Hematopoietic multipotent progenitor cell treated with erythropoietin and hydrocortisone succinate and interleukin-3 and kit ligand, for 15 days (in vitro differentiated cells): ENCODE measurements around the gene ARRB2.
A peak's percentile ranks its signal among the peaks of the same experiment; 100 is the strongest.

Source experiments
- DNase-seq: peaks from one replicate; pipeline ENCODE4 v3.0.0-alpha.2; 2015; ENCODE audit warnings: low spot score

Gene ARRB2

DNA sequence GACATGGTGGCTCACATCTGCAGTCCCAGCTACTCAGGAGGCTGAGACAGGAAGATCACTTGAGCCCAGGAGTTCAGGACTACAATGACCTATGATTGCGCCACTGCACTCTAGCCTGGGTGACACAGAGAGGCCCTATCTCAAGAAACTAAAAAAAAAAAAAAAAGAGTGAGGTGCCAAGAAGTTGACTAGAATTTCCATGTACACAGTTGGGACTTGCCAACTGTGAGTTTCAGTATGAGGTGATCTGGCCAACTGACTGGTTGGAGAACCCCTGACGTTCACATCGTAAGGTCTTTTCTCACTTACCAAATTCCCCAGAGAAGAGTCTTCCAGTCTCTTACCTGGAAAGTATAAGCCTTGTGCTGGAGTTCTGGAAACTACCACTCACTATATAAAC, 17.7 kb downstream of the ARRB2 start:
- DNase-seq: peak; percentile 50

DNA sequence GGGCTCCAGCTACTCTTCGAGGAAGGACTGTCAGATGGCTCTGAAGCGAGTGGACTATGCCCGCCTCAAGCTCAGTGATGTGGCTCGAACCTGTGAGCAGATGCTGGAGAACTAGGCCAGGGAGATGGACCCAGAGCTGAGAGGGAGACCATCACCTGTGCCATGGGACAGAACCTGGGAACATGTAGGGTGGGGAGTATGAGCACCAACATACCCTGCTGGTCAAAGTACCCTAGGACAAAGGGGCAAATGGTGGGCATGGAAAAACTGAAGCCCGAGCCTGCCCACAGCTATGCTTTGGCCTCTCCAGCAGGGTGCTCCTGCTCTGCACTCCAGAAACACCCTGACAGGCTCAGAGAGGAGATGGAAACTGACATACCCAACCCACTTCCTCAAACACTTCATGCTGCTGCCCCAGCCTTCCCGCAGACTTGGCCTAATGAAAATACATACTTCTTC, 22.7 kb downstream of the ARRB2 start:
- no peak for DNase-seq

DNA sequence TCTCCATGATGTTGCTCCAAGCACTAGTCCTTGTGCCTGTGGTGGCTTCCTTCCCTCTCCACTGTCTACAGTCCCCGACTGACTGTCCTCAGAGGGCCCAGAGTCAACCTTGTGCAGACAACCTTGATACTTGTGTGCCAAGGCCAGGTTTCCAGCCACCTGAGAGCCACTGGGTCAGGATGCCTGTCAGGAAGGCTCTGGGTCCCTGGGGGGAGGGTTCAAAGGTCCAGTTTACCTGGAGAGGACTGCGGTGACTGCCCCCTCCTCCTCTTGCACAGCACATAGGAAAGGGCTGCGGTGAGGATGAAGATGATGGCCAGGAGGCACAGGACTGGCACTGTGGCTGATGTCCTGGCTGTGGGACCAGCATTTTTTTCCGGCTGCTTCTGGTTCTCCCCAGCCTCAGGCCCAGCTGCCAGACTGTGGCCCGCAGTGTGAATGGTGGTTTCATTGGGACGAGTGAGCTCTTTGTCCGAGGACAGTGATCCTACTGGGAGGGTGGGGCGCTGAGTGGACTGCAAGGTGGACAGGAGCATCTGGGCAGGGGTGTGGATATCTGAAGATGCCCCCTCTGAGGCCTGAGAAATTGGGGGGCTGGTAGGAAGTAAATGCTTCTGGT, 24.5 kb downstream of the ARRB2 start:
- DNase-seq: no peak

DNA sequence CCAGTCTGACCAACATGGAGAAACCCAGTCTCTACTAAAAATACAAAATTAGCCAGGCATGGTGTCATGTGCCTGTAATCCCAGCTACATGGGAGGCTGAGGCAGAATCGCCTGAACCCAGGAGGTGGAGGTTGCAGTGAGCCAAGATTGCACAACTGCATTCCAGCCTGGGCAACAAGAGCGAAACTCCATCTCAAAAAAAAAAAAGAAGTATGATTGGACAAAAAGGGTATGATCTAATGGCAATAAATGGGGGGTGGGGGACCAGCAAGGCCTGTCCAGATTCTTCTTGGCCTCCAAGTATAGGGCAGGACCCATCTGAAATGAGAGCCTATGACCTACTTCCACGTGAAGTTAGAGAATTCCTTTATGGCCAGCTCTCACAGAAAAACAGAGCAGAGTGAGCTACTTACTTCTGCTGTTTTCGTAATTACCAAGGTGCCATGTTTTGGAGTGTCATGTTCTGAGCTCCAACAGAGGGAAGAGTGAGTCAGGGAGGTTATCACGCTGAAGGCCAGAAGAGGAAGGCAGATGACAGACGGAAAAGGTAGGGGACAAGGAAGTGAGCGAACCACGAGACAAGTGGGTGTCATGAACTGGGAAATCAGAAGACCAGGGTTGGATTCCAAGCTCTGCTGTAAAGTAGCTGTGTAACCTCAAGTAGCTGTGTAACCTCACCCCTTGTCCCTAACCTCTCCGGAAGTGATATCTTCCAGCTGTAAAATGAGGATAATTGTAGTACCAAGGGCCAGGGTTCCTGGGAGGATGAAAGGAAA, 25.6 kb downstream of the ARRB2 start:
- no peak for DNase-seq

DNA sequence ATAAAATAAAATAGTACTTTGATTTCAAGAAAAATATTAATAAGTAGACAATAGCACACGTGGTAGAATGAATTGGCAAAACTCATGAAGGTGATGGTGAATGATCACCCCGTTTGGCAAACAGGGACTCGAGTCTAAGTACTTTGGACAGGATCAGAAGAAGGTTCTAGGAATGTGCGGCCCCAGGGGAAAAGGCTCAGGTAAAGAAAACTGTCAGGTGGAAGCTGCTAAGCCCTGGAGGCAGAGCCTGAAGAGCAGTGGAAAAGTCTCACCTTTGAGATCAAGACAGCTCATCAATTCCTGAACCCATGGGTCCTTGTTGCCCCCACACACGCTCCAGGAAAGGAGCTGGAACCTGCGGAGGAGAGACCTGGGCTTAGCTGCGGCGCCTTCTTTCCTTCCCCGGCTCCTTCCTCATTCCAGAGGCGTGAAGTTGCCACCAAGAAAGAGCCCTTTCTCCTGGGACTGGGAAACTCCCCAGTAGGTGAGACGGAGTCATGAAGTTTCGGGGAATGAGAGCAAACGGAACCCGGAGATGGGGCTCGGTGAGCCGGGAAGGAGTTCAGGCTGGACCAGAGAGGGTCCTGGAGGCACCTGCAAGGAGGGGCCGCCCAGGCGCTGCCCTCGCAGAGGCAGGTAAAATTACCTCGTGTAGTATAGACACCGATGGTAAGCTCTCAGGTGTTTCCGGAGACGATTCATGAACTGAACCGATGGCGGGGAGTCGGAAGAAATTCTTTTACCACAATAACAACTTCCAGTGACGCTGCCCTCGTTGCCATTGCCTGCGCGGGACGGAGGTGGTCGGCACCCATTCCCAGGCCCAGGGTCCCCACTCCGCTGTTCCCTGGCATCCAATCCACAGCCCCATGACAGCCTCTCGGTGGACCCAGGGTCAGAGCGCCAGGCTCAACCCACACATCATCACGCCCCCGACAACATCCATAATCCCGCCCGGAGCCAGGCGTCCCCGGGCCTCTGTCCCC, 28.0 kb downstream of the ARRB2 start:
- no peak for DNase-seq

DNA sequence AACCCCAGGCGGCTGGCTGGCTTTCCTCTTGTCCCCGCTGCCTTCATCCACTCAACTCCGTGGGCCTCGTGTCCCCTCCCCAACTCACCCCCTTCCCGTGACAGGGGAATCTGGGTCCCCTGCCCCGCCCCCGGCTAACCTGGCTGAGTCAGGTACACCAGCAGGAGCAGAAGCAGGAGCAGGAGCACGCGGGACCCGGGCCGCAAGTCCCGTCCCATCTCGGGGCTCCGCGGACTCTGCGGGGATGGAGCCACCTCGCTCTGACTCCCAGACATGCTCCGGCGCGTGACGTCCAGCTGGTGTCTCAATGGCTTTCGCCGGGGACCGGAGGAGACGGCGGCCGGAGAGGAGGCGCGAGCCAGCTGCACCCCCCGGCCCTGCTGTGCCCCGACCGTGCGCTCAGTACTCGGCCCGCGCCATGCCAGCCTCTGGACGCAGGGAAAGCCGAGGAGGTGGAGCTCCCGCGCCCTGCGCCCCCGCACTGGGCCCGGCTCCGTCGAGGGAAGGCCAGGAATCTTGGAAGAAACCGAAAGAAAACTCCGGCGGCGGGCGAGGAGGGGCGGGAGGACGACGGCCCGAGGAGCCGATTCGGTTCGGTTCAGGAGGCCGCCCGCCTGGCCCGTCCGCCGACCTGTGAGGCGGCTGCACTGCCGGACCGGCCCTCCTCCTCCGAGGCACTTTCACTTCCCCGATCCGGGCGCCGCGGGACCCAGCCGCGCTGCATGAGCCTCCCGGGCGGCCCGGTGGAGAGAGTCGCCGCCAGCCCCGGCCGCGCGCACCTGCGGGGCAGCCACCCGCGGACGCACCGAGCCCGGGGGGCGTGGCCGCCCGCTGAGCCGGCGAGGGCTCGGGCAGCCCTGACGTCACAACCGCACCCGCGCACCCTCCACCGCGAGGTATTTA, 28.9 kb downstream of the ARRB2 start, which contains the start of the genes CXCL16 and ZMYND15:
Gene CXCL16 (minus strand): TSS at position 807 of the 903 bp plus-strand sequence. CDS start 589 bp downstream, at position 218.
Gene ZMYND15 (plus strand): TSS at position 712 of the 903 bp plus-strand sequence. CDS start 716 bp downstream, outside the sequence.
- peak; percentile 57 for DNase-seq

DNA sequence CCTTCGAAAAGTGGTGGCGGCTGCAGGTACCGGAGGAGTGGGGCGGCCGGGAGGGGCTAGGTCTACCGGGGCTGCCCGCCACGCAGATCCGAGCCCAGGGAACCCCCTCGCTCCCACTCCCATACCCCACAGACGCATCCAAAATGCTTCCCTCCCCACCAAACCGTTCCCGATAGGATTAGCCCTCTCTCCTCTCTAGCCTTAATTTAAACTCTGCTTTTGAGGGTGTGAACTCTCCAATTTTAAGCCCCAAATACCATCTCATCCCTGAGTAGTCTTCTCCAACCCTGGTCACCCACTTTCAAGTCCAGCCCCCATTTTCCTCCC, 29.6 kb downstream of the ARRB2 start:
- DNase-seq: no peak

DNA sequence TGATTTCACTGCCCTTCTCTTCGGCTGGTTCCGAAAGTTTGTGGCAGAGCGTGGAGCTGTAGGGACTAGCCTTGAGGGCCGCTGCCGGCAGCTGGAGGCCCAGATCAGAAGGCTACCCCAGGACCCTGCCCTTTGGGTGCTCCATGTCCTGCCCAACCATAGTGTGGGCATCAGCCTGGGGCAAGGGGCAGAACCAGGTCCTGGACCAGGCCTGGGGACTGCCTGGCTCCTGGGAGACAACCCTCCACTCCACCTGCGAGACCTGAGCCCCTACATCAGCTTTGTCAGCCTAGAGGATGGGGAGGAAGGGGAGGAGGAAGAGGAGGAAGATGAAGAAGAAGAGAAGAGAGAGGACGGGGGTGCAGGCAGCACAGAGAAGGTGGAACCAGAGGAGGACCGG, 30.2 kb downstream of the ARRB2 start:
- no peak for DNase-seq

DNA sequence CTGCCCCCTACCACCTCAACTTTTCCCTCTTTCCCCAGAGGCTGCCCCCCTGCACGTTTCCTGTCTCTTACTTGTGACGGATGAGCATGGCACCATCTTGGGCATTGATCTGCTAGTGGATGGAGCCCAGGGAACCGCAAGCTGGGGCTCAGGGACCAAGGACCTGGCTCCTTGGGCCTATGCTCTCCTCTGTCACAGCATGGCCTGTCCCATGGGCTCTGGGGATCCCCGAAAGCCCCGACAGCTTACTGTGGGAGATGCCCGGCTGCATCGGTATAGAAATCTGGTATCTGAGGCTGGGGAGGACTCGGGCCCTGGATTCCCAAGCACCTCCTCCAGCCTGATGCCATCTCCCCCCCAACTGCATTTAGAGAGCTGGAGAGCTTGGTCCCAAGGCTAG, 31.1 kb downstream of the ARRB2 start:
- no peak for DNase-seq

DNA sequence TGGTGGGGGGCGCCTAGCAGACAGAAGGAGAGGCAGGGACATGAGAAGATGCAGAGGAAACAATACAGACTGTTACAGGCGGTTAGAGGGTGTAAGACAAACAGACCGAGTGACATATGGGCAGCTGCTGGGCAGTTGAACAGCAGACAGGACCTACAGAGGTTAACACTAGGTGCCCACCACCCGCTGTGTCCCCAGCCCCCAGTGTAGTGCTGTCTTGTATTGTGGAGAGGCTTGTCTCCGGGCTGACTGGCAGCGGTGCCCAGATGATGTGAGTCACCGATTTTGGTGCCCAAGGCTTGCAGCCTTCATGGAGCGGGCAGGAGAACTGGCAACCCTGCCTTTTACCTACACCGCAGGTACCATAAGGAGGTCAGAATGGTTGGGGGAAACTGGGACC, 31.7 kb downstream of the ARRB2 start:
- no peak for DNase-seq

DNA sequence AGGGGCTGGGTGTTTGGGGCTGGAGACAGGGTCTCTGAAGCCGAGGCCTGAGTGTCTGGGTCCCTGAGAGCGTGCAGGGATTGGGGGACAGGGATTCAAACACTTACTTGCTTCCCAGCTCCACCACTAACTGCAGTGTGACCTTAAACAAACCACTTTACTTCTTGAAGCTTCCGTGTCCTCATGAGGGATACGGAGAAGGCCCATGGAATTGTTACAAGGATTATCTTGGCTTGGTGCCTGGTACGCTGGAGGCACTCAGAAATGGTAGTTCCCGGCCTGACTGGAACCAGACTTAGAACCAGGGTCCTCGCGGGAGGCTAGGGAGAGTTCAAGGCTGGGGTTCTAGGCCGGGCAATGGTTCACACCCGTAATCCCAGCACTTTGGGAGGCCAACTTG, 32.2 kb downstream of the ARRB2 start:
- DNase-seq: no peak

DNA sequence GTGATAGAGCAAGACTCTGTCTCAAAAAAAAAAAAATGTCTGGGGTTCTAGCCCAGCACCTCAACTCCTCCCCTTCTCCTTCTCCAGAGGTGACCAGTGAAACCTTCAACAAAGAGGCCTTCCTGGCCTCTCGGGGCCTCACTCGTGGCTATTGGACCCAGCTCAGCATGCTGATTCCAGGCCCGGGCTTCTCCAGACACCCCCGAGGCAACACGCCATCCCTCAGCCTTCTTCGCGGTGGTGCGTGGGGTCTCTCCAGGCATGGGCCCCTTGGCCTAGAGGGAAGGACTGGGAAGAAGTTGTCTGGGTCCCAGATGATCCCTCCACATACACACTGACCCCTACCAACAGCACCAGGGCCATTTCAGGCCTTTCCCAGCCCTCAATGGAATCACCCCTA, 32.8 kb downstream of the ARRB2 start:
- DNase-seq: no peak

DNA sequence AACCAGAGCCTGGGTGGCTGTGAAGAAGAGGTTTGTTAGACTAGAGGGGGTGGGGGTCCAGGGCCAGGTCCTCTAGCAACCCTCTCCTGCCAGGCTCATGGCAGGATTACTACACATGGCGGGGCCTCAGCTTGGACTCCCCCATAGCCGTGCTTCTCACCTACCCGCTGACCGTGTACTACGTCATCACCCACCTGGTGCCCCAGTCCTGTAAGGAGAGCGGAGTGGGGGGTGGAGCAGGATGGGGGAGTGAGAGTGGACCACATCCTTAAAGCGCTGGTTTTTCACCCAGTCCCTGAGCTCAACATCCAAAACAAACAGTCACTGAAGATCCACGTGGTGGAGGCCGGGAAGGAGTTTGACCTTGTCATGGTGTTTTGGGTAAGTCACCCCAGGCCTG, 33.5 kb downstream of the ARRB2 start:
- DNase-seq: no peak

DNA sequence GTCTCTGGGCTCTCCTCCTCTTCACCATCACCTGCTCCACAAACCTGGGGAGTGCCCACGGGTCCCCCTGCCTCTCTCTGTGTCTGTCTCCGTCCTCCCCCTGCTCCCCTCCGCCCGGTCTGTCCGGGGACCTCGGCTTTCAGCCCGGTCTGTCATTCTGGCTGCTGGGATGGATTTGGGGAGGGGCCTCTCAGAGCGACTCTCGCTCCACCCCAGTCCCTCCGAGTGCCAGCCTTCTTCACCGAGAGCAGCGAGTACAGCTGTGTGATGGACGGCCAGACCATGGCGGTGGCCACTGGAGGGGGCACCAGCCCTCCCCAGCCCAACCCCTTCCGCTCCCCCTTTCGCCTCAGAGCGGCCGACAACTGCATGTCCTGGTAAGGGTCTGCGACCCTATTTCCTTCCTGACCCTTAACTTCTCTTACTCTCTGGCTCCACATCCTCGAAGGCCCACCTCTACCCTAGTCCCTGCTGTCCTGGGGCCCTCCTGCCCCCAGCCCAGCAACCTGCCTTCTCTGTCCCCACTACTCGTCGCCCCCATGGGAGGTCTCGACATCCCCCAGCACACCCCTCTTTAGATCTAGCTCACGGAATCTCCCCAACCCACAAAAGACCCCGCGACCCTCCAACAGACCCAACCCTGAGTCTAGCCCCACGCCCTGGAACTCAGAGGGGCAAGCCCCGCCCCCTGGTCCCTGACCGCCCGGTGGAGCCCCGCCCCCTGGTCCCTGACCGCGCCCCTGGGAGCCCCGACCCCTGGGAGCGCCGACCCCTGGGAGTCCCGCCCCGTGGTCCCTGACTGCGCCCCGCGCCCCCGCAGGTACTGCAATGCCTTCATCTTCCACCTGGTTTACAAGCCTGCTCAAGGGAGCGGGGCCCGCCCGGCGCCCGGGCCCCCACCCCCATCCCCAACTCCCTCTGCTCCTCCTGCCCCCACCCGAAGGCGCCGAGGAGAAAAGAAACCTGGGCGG, 34.9 kb downstream of the ARRB2 start:
- DNase-seq: no peak

DNA sequence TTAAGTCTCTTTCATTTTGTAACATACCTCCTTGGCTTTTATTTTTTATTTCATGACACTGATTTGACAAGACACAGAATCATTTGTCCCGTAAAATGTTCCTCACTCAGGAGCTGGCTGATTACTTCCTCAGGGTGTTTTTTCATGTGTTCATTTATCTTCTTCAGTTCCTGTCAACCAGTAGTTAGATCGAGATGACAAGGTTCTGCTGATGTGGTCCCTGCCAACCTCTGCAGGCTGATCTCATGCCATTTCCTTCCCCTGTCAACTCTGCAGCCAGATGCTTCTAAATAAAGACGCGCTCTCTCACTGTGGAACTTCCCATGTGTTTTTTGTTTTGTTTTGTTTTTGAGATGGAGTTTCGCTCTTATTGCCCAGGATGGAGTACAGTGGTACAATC, 37.4 kb downstream of the ARRB2 start:
- no peak for DNase-seq

DNA sequence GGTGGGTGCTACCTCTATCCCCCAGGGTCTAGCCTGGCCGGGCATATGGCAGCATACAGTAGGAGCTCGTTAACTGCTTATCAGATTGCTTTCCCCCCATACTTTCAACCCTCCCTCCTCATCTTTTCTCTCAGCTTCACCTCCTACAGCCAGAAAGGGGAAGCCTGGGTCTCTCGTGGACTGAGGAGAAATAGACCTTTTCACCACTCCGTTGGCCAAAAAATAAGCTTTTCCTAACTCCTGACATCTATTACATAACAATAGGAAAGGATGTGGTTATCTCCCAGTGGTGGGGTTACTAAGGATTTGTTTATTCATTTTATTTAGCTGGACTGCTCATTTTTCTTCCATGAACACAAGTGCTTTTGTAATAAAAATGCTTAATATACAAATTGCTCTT, 38.3 kb downstream of the ARRB2 start:
- no peak for DNase-seq

DNA sequence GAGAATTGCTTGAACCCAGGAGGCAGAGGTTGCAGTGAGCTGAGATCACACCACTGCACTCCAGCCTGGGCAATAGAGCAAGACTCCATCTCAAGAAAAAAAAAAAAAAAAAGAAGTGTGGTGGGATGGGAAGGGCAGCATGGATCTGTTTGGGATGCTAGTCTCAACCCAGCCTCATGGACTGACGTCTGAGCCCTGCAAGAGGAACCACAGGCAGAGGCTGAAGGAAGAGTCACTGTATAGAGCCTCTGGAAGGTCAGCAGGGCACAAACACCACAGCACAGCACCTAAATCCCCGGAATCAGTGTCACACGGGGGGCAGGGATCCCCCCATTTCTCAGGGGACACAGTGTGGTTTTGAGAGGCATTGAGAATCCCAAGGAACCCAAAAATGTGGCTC, 40.2 kb downstream of the ARRB2 start:
- no peak for DNase-seq

DNA sequence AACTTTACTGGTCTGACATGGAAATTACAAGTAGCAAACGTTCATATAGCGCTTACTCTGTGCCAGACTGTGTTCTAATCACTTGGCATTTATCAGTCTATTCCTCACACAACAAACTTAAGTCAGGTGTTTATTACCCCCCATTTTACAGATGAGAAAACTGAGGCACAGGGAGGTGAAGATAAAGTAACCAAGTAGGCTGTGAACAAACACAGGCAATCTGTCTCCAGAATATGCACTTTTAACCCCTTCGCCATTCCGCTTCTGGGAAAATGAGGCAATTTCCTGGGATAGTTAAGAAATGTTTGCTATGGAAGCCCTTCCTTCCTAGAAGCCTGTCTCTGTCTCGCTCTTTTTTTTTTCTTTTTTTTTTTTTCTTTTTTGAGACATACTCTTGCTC, 41.5 kb downstream of the ARRB2 start:
- DNase-seq: no peak

DNA sequence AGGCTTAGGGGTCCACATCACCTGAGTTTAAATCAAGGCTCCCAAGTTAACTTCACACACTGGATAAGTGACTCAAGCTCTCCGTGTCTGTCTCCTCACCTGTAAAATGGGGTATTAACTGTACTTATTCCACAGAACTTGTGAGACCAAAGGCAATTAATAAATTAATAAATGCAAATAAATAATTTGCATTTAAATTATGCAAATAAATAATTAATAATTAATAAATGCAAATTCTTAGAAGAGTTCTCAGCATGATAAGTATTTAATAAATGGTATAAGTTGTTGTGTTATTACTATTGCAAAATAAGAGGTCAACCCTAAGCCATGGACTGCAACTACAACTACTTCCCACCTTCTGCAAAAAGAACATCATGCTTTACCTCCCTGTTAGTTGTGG, 43.0 kb downstream of the ARRB2 start:
- no peak for DNase-seq

DNA sequence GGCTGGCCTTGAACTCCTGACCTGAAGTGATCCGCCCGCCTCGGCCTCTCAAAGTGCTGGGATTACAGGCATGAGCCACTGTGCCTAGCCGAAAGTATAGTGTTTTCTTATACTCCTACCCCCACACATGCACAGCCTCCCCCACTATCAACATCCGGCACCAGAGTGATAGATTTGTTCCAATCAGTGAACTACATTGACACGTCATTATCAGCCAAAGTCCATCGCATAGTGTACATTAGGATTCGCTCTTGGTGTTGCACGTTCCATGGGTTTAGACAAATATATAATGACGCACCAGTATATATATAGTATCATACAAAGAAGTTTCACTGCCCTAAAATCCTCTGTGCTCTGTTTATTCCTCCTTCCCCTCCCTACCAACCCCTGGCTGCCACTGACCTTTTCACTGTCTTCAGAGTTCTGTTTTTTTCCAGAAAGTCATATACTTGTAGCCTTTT, 49.4 kb downstream of the ARRB2 start:
- no peak for DNase-seq
